PC-3 (cell line): ENCODE measurements around the gene OR2F2. TPM values are rescaled to one million over a fixed set of nuclear protein-coding genes. Genes with fewer than 3 reads are reported as not detected.

Experiments
- ATAC-seq: fragments of 200-7000 bp; cut with Tn5 transposase; 2 replicates; pipeline ENCODE4 v1.9.1; 2020; ENCODE audit warnings: mild to moderate bottlenecking, moderate library complexity
- BruUV-seq: library from RNA; stranded (reverse); fragments of 400-500 nt; replicated peaks from 2 replicates; lab custom pipeline; 2021; lab: Mats Ljungman, UMichigan
- CTCF ChIA-PET: fragments of 300-600 bp; sonication (Branson Sonifier 250); formaldehyde crosslinking; loops from one replicate; lab custom pipeline; 2022; ENCODE audit warnings: antibody characterized with exemption; lab: Charles Lee
- POLR2A ChIA-PET: fragments of 300-600 bp; sonication (Branson Sonifier 250); formaldehyde crosslinking; loops from one replicate; lab custom pipeline; 2022; ENCODE audit warnings: antibody characterized with exemption; ENCODE audit not compliant: unreplicated experiment; lab: Charles Lee
- DNase-seq: peaks from one replicate; pipeline ENCODE4 v3.0.0-alpha.2; 2015
- H2AFZ ChIP-seq: fragments of 300-600 bp; sonication (generic); 2 replicates; pipeline ENCODE4 v1.6.0; 2016; ENCODE audit warnings: antibody characterized with exemption, low read length
- H3F3A ChIP-seq: fragments of 300-600 bp; sonication (generic); one replicate; pipeline ENCODE4 v1.6.0; 2017; ENCODE audit warnings: antibody characterized with exemption, low read length, control low read depth, mild to moderate bottlenecking; ENCODE audit not compliant: unreplicated experiment
- H3K27ac ChIP-seq: fragments of 300-600 bp; sonication (generic); 2 replicates; pipeline ENCODE4 v1.5.1; 2016; ENCODE audit warnings: mild to moderate bottlenecking, low read length
- H3K27me3 ChIP-seq: fragments of 300-600 bp; sonication (generic); 2 replicates; pipeline ENCODE4 v1.6.1; 2016; ENCODE audit warnings: low read length, mixed read lengths
- H3K36me3 ChIP-seq: fragments of 300-600 bp; sonication (generic); 2 replicates; pipeline ENCODE4 v1.6.1; 2016; ENCODE audit warnings: low read depth, mixed run types, low read length, mixed read lengths
- H3K4me1 ChIP-seq: fragments of 300-600 bp; sonication (generic); 2 replicates; pipeline ENCODE4 v1.5.1; 2016; ENCODE audit warnings: low read length; ENCODE audit not compliant: insufficient read depth
- H3K4me2 ChIP-seq: fragments of 300-600 bp; sonication (generic); 2 replicates; pipeline ENCODE4 v1.6.0; 2016; ENCODE audit warnings: low read length
- H3K4me3 ChIP-seq: fragments of 300-600 bp; sonication (generic); 2 replicates; pipeline ENCODE4 v1.5.1; 2016; ENCODE audit warnings: mild to moderate bottlenecking, low read length, mixed read lengths
- H3K79me2 ChIP-seq: fragments of 300-600 bp; sonication (generic); 2 replicates; pipeline ENCODE4 v1.6.1; 2017; ENCODE audit warnings: low read length, mixed read lengths
- H3K9ac ChIP-seq: fragments of 300-600 bp; sonication (generic); 2 replicates; pipeline ENCODE4 v1.6.0; 2016; ENCODE audit warnings: mild to moderate bottlenecking, low read length
- H3K9me2 ChIP-seq: fragments of 300-600 bp; sonication (generic); replicated peaks from 2 replicates; pipeline ENCODE4 v1.6.1; 2016; ENCODE audit warnings: mixed run types, low read length, mixed read lengths
- H3K9me3 ChIP-seq: fragments of 300-600 bp; sonication (generic); 2 replicates; pipeline ENCODE4 v1.6.1; 2016; ENCODE audit warnings: low read length, mixed read lengths
- H4K20me1 ChIP-seq: fragments of 300-600 bp; sonication (generic); 2 replicates; pipeline ENCODE4 v1.6.1; 2016; ENCODE audit warnings: low read length, mixed read lengths
- EZH2 ChIP-seq: fragments of 300-600 bp; sonication (generic); IDR thresholded peaks from one replicate; pipeline ENCODE4 v1.6.1; 2017; ENCODE audit warnings: antibody characterized with exemption, mild to moderate bottlenecking, low read length; ENCODE audit not compliant: unreplicated experiment
- EZH2phosphoT487 ChIP-seq: fragments of 300-600 bp; sonication (generic); IDR thresholded peaks from 2 replicates; pipeline ENCODE4 v1.6.1; 2018; ENCODE audit warnings: mild to moderate bottlenecking, antibody characterized with exemption, low read length, borderline replicate concordance
- intact Hi-C: fragments of 100-400 bp; cut with micrococcal nuclease; formaldehyde crosslinking; loops from 2 replicates; pipeline ENCODE4 v1.9.0; 2023
- total RNA-seq: library from RNA; depleted of rRNA; stranded (reverse); fragments of >200 nt; gene quantifications from 2 replicates; pipeline ENCODE4 v1.2.3, GENCODE V29; 2014
- TF ChIP-seq, protein P1 (sequence below): fragments of 300-600 bp; sonication (generic); conservative IDR thresholded peaks from 2 replicates; pipeline ENCODE4 v1.5.1; 2017; ENCODE audit warnings: antibody characterized with exemption, low read depth, mild to moderate bottlenecking, low read length

OR2F2 gene
- total RNA-seq, 1 experiment from 2014 or later: not detected

DNA sequence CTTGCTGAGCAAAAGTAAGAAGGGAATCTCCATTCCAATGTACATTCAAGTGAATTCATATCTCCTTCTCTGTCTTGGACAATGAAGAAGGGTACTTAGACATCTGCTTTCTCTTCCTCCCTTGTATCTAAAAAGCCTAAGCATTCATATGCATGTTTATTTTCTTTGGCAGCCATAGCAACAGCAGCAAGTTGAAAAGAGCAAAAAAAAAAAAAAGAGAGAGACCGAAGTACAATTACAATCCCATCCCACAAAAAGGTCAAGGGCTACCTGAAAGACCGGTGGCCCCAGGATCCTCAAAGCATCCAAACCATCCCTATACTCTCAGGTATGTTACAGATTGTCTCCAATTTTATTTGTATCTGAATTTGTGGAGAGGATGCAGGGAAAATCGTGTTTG is 23.7 kb downstream of the OR2F2 start:
- intact Hi-C loops: no loop called here
- Histone ChIP-seq H3K27me3 (peaks cover 9% of the 10 kb centered on the region), H3K36me3 (no peaks in the 10 kb centered on the region), H3K4me3 (no peak overlapping the region), H3K4me1 (no peaks in the 10 kb centered on the region), H2AFZ (no peak overlapping the region), H4K20me1 (no peaks in the 10 kb centered on the region), H3K9me2 (no peaks in the 10 kb centered on the region), H3K9ac (no peak overlapping the region), H3K4me2 (no peak overlapping the region), H3K9me3 (no peaks in the 10 kb centered on the region; the same call in 1 of the 2 replicates), H3K27ac (no peak overlapping the region), H3K79me2 (no peaks in the 10 kb centered on the region), H3F3A (no peaks in the 10 kb centered on the region)
- ChIA-PET POLR2A (no interaction called here), CTCF (no interaction called here)
- ATAC-seq: no peak
- TF ChIP-seq EZH2phosphoT487 (no peak), EZH2 (no peak)
- TF ChIP-seq, protein P1, sequence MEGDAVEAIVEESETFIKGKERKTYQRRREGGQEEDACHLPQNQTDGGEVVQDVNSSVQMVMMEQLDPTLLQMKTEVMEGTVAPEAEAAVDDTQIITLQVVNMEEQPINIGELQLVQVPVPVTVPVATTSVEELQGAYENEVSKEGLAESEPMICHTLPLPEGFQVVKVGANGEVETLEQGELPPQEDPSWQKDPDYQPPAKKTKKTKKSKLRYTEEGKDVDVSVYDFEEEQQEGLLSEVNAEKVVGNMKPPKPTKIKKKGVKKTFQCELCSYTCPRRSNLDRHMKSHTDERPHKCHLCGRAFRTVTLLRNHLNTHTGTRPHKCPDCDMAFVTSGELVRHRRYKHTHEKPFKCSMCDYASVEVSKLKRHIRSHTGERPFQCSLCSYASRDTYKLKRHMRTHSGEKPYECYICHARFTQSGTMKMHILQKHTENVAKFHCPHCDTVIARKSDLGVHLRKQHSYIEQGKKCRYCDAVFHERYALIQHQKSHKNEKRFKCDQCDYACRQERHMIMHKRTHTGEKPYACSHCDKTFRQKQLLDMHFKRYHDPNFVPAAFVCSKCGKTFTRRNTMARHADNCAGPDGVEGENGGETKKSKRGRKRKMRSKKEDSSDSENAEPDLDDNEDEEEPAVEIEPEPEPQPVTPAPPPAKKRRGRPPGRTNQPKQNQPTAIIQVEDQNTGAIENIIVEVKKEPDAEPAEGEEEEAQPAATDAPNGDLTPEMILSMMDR: no peak
- no peak for DNase-seq
- BruUV-seq: no TSS peak

DNA sequence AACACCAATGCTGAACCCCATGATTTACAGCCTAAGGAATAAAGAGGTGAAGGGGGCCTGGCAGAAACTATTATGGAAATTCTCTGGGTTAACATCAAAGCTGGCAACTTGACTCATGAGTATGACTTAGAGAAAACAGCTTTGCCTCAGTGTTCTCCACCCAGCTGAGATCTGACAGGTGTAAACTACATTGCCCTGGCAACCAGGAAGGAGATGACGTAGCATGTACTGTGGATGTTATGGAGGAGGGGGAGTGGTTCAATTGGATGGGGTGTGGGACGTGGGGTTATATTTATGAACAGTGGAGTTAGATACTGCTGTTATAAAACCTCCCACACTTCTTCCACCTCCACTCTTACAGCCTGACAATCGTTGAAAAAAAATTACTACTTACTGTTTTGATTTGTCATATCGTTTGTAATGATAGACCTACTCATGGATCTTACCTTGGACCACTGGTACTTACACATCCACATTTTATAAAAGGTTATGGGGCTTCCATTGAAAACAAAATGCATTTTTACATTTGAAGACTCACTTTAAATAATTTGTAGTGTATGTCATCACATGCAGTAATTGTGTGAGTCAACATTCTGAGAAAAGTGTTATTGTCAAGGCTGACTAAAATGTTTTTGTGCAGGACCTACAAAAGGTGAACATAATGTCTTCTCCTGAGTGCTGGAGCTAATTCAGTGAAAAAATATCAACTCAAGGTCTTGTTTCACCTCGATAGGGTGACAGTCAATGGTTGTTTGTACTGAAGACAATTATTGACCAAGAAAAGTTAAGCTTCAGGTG is 26.0 kb downstream of the OR2F2 start:
- Histone ChIP-seq H3K36me3 (no peaks in the 10 kb centered on the region), H3K79me2 (no peaks in the 10 kb centered on the region), H3K4me1 (no peaks in the 10 kb centered on the region), H3K4me2 (no peak overlapping the region), H3K4me3 (no peak overlapping the region), H3K27me3 (peaks cover 9% of the 10 kb centered on the region), H3K27ac (no peak overlapping the region), H3K9ac (no peak overlapping the region), H3K9me2 (no peaks in the 10 kb centered on the region), H2AFZ (no peak overlapping the region), H3K9me3 (no peaks in the 10 kb centered on the region; the same call in 1 of the 2 replicates), H4K20me1 (no peaks in the 10 kb centered on the region), H3F3A (no peaks in the 10 kb centered on the region)
- ATAC-seq (no peak), DNase-seq (no peak)
- CTCF ChIA-PET: no interaction called here
- intact Hi-C loops: no loop called here
- POLR2A ChIA-PET: no interaction called here
- BruUV-seq: no TSS peak
- TF ChIP-seq EZH2phosphoT487: no peak
- TF ChIP-seq, protein P1: no peak
- no peak for TF ChIP-seq EZH2

DNA sequence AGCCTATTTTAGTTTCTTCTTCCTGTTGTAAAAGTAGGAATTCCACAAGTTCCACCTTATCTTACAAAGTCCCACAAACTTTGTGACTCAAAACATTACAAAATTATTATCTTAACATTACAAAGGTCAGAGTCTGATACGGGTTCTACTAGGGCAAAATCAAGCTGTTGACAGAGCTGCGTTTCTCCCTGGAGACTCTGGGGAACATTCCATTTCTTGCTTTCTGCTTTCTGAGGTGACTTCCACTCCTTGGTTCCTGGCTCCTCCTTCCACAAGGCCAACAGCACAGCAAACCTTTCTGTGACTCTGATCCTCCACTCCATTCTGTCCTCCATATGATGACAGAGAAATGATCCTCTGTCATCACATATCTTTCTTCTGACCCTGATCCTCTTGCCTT is 30.2 kb downstream of the OR2F2 start:
- H3K4me2 ChIP-seq: no peak overlapping the region
- no peaks in the 10 kb centered on the region for H3K36me3 ChIP-seq
- CTCF ChIA-PET: no interaction called here
- no peak for ATAC-seq
- no peak overlapping the region for H3K27ac ChIP-seq
- no peaks in the 10 kb centered on the region; the same call in 1 of the 2 replicates for H3K9me3 ChIP-seq
- POLR2A ChIA-PET: no interaction called here
- H3K9ac ChIP-seq: no peak overlapping the region
- no peaks in the 10 kb centered on the region for H3K9me2 ChIP-seq
- intact Hi-C loops: no loop called here
- TF ChIP-seq, protein P1: no peak
- TF ChIP-seq EZH2 (no peak), EZH2phosphoT487 (no peak)
- H3K4me1 ChIP-seq: 0 out of 2 replicates have a peak, but pooled peaks cover 5% of the 10 kb centered on the region
- H3F3A ChIP-seq: no peaks in the 10 kb centered on the region
- no TSS peak for BruUV-seq
- no peak for DNase-seq
- no peaks in the 10 kb centered on the region for H3K27me3 ChIP-seq
- no peaks in the 10 kb centered on the region for H4K20me1 ChIP-seq
- no peak overlapping the region for H2AFZ ChIP-seq
- no peaks in the 10 kb centered on the region for H3K79me2 ChIP-seq
- H3K4me3 ChIP-seq: no peak overlapping the region
